Neural cell (in vitro differentiated cells): ENCODE data around the gene CITED1. TPM values are rescaled to one million over a fixed set of nuclear protein-coding genes. Genes with fewer than 3 reads are reported as not detected.

Experiments used
- H2AFZ ChIP-seq: fragments of 200-600, 300-800 bp; sonication (generic), shearing (Covaris generic); 2 replicates; pipeline ENCODE4 v1.6.0; 2014; ENCODE audit warnings: low read depth, mild to moderate bottlenecking, antibody characterized with exemption, low read length, moderate library complexity
- H3F3A ChIP-seq: fragments of 200-600 bp; shearing (Covaris generic); 2 replicates; pipeline ENCODE4 v1.6.1; 2016; ENCODE audit warnings: mild to moderate bottlenecking, moderate library complexity, mixed read lengths, antibody characterized with exemption, low read length; ENCODE audit not compliant: insufficient read depth, poor library complexity, severe bottlenecking
- H3K27ac ChIP-seq: fragments of 200-600, 300-800 bp; sonication (generic), shearing (Covaris generic); 2 replicates; pipeline ENCODE4 v1.5.1; 2014; ENCODE audit warnings: mild to moderate bottlenecking, low read length, moderate library complexity
- H3K27me3 ChIP-seq: fragments of 300-800, 200-600 bp; sonication (generic), shearing (Covaris generic); 2 replicates; pipeline ENCODE4 v1.6.0; 2014; ENCODE audit warnings: mild to moderate bottlenecking, low read depth, low read length, moderate library complexity; ENCODE audit not compliant: insufficient read depth
- H3K36me3 ChIP-seq: fragments of 300-800, 200-600 bp; sonication (generic), shearing (Covaris generic); 2 replicates; pipeline ENCODE4 v1.5.1; 2014; ENCODE audit warnings: mild to moderate bottlenecking, antibody characterized with exemption, low read length, moderate library complexity; ENCODE audit not compliant: insufficient read depth
- H3K4me2 ChIP-seq: fragments of 300-800, 200-600 bp; sonication (generic), shearing (Covaris generic); 2 replicates; pipeline ENCODE4 v1.6.0; 2014; ENCODE audit warnings: mild to moderate bottlenecking, low read length
- H3K4me3 ChIP-seq: fragments of 300-800, 200-600 bp; sonication (generic), shearing (Covaris generic); 2 replicates; pipeline ENCODE4 v1.5.1; 2014; ENCODE audit warnings: mild to moderate bottlenecking, low read length, moderate library complexity
- H3K79me2 ChIP-seq: fragments of 200-600 bp; shearing (Covaris generic); replicated peaks from 2 replicates; pipeline ENCODE4 v1.6.0; 2014; ENCODE audit warnings: mild to moderate bottlenecking, low read length, moderate library complexity; ENCODE audit not compliant: insufficient read depth
- H3K9ac ChIP-seq: fragments of 300-800, 200-600 bp; sonication (generic), shearing (Covaris generic); 2 replicates; pipeline ENCODE4 v1.6.1; 2016; ENCODE audit warnings: mild to moderate bottlenecking, low read length, mixed read lengths
- H3K9me2 ChIP-seq: fragments of 200-600 bp; shearing (Covaris generic); 2 replicates; pipeline ENCODE4 v1.6.1; 2016; ENCODE audit warnings: mild to moderate bottlenecking, low read length, mixed read lengths; ENCODE audit not compliant: insufficient read depth
- H3K9me3 ChIP-seq: fragments of 200-600, 300-800 bp; sonication (generic), shearing (Covaris generic); 2 replicates; pipeline ENCODE4 v1.6.1; 2016; ENCODE audit warnings: mild to moderate bottlenecking, mixed run types, low read length, moderate library complexity, mixed read lengths
- H4K20me1 ChIP-seq: fragments of 200-600 bp; shearing (Covaris generic); 2 replicates; pipeline ENCODE4 v1.6.1; 2016; ENCODE audit warnings: mild to moderate bottlenecking, mixed run types; ENCODE audit not compliant: insufficient read depth
- EP300 ChIP-seq: fragments of 450-650 bp; conservative IDR thresholded peaks from 2 replicates; pipeline ENCODE4 v1.6.1; 2014; ENCODE audit warnings: antibody characterized with exemption, mild to moderate bottlenecking, moderate library complexity; ENCODE audit not compliant: poor library complexity, severe bottlenecking
- EZH2 ChIP-seq: fragments of 200-600, 300-800 bp; shearing (Covaris generic), sonication (generic); IDR thresholded peaks from 2 replicates; pipeline ENCODE4 v1.6.1; 2014; ENCODE audit warnings: antibody characterized with exemption, low read length, borderline replicate concordance, mild to moderate bottlenecking; ENCODE audit not compliant: insufficient read depth, poor library complexity, severe bottlenecking
- MXI1 ChIP-seq: fragments of 450-650 bp; conservative IDR thresholded peaks from 2 replicates; pipeline ENCODE4 v1.6.1; 2014; ENCODE audit warnings: antibody characterized with exemption, mild to moderate bottlenecking; ENCODE audit not compliant: poor library complexity, severe bottlenecking
- POLR2AphosphoS5 ChIP-seq: IDR thresholded peaks from 2 replicates; pipeline ENCODE4 v1.6.1; 2012
- RAD21 ChIP-seq: fragments of 450-650 bp; conservative IDR thresholded peaks from 2 replicates; pipeline ENCODE4 v1.6.1; 2014; ENCODE audit warnings: antibody characterized with exemption, mild to moderate bottlenecking, moderate library complexity
- REST ChIP-seq: IDR thresholded peaks from 2 replicates; pipeline ENCODE4 v1.6.1; 2012; ENCODE audit warnings: borderline replicate concordance
- SMC3 ChIP-seq: fragments of 450-650 bp; conservative IDR thresholded peaks from 2 replicates; pipeline ENCODE4 v1.6.1; 2014; ENCODE audit warnings: antibody characterized with exemption, mild to moderate bottlenecking, moderate library complexity; ENCODE audit not compliant: poor library complexity
- TAF1 ChIP-seq: IDR thresholded peaks from 2 replicates; pipeline ENCODE4 v1.6.1; 2012; ENCODE audit warnings: low read depth
- polyA plus RNA-seq: library from polyadenylated mRNA; depleted of rRNA; stranded (reverse); fragments of >200 nt; gene quantifications from 2 replicates; pipeline ENCODE4 v1.2.3, GENCODE V29; 2014
- TF ChIP-seq, protein P1 (sequence below): fragments of 450-650 bp; IDR thresholded peaks from 2 replicates; pipeline ENCODE4 v1.5.1; 2014; ENCODE audit warnings: antibody characterized with exemption, mild to moderate bottlenecking, moderate library complexity; ENCODE audit not compliant: poor library complexity, severe bottlenecking

CITED1 gene
- polyA plus RNA-seq, 1 donor from 2014 or later, result 24.1 TPM

DNA sequence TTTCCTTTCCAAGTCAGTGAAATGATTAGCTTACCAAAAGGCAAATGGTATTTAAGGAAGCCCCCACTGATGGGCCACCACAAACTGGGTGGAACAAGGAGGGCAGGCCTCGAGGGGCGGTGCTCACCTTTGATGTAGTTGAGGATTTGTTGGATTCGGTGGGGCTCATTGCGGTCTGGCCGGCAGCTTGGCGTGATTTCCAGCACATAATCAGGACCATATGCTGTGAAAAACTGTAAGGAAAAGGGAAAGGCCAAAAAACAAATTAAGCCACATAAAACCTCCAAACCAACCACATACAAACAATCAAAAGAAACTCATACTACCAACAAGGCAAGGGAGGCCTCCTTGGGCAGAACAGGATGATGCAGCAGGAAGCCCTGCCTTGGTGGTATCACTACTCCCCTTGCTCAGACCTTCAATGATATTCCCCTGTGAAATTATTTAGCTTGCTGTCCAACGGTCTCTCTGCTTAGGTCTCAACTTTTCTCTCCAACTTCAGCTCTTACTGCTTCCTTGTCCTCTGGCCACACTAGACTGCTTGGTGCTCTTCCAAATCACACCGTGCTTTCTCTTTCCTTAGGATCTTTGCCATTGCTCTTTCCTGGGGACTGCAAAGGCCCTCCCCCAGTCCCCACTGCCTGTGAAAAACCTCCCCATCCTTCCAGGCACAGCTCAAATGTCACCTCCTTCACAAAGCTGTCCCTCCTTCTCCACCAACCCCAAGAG lies 46.1 kb upstream of the CITED1 start:
- TF ChIP-seq SMC3, result no peak
- H3K4me2 ChIP-seq, result no peak overlapping the region

GRCh38 chrX:72349190-72349589 lies 43.5 kb upstream of the CITED1 start:
- no peaks in the 10 kb centered on the region for H3K9me2 ChIP-seq
- H3K27ac ChIP-seq, result no peak overlapping the region
- H3F3A ChIP-seq, result no peaks in the 10 kb centered on the region
- H3K27me3 ChIP-seq, result no peaks in the 10 kb centered on the region
- no peaks in the 10 kb centered on the region for H3K9me3 ChIP-seq
- no peak overlapping the region for H3K4me3 ChIP-seq
- no peak overlapping the region for H2AFZ ChIP-seq
- no peak overlapping the region for H3K4me2 ChIP-seq
- H4K20me1 ChIP-seq, result no peaks in the 10 kb centered on the region
- TF ChIP-seq EZH2 (no peak), RAD21 (no peak), REST (no peak), SMC3 (no peak), TAF1 (no peak), EP300 (no peak), POLR2AphosphoS5 (no peak), MXI1 (no peak)
- TF ChIP-seq, protein P1, sequence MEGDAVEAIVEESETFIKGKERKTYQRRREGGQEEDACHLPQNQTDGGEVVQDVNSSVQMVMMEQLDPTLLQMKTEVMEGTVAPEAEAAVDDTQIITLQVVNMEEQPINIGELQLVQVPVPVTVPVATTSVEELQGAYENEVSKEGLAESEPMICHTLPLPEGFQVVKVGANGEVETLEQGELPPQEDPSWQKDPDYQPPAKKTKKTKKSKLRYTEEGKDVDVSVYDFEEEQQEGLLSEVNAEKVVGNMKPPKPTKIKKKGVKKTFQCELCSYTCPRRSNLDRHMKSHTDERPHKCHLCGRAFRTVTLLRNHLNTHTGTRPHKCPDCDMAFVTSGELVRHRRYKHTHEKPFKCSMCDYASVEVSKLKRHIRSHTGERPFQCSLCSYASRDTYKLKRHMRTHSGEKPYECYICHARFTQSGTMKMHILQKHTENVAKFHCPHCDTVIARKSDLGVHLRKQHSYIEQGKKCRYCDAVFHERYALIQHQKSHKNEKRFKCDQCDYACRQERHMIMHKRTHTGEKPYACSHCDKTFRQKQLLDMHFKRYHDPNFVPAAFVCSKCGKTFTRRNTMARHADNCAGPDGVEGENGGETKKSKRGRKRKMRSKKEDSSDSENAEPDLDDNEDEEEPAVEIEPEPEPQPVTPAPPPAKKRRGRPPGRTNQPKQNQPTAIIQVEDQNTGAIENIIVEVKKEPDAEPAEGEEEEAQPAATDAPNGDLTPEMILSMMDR, result no peak
- H3K79me2 ChIP-seq, result no peaks in the 10 kb centered on the region
- H3K36me3 ChIP-seq, result no peaks in the 10 kb centered on the region
- H3K9ac ChIP-seq, result no peak overlapping the region

More for the DNA sequence above, 46.1 kb upstream of the CITED1 start:
- H3K9me2 ChIP-seq, result no peaks in the 10 kb centered on the region
- H3K27me3 ChIP-seq, result no peaks in the 10 kb centered on the region
- H2AFZ ChIP-seq, result no peak overlapping the region
- no peaks in the 10 kb centered on the region for H3F3A ChIP-seq
- no peaks in the 10 kb centered on the region for H3K79me2 ChIP-seq
- no peaks in the 10 kb centered on the region for H3K36me3 ChIP-seq
- no peak overlapping the region for H3K9ac ChIP-seq
- H3K4me3 ChIP-seq, result no peak overlapping the region
- H4K20me1 ChIP-seq, result no peaks in the 10 kb centered on the region
- H3K27ac ChIP-seq, result no peak overlapping the region
- H3K9me3 ChIP-seq, result no peaks in the 10 kb centered on the region
